Iris pigment epithelial cell (primary cell): ENCODE results near the gene LGALS7.

Source experiments
- DNase-seq: peaks from one replicate; pipeline ENCODE4 v3.0.0-alpha.2; 2011; ENCODE audit warnings: low read depth

Gene LGALS7

GRCh38 chr19:38726761-38727301 lies 46.5 kb downstream of the LGALS7 start:
- no peak for DNase-seq

GRCh38 chr19:38726284-38726673 lies 47.0 kb downstream of the LGALS7 start:
- DNase-seq = no peak

GRCh38 chr19:38725469-38726283 lies 47.6 kb downstream of the LGALS7 start:
- no peak for DNase-seq

- DNase-seq = no peak
Measured at GRCh38 chr19:38723990-38724854, 49.1 kb downstream of the LGALS7 start.

- DNase-seq = no peak
Measured at GRCh38 chr19:38723606-38723965, 49.7 kb downstream of the LGALS7 start.

- DNase-seq = no peak
Measured at GRCh38 chr19:38722947-38723605, 50.2 kb downstream of the LGALS7 start.

- no peak for DNase-seq
Measured at GRCh38 chr19:38721979-38722773, 51.1 kb downstream of the LGALS7 start.

- no peak for DNase-seq
Measured at GRCh38 chr19:38721496-38721895, 51.8 kb downstream of the LGALS7 start.
